ENCODE data around the gene CLIP3.

DNA sequence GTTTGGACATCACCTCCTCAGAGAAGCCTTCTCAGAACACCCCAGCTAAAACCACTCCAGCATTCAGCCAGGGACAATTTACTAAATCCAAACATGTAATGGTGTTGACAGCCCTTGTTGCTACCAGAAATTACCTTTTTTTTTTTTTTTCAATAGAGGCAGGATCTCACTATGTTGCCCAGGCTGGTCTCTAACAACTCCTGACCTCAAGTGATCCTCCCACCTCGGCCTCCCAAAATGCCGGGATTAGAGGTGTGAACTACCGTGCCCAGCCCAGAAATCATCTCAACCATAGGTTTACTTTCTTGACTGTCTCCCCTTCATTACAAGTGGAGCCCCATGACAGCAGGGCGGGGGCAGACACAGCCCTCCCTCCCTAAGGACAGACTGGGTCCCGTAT, 9.2 kb downstream of the CLIP3 start:
- TF ChIP-seq POLR2A (IDR thresholded peaks at IDR 0.05) (no peak), POLR2AphosphoS5 (IDR thresholded peaks at IDR 0.05) (no peak)
- TF ChIP-seq, protein P1, sequence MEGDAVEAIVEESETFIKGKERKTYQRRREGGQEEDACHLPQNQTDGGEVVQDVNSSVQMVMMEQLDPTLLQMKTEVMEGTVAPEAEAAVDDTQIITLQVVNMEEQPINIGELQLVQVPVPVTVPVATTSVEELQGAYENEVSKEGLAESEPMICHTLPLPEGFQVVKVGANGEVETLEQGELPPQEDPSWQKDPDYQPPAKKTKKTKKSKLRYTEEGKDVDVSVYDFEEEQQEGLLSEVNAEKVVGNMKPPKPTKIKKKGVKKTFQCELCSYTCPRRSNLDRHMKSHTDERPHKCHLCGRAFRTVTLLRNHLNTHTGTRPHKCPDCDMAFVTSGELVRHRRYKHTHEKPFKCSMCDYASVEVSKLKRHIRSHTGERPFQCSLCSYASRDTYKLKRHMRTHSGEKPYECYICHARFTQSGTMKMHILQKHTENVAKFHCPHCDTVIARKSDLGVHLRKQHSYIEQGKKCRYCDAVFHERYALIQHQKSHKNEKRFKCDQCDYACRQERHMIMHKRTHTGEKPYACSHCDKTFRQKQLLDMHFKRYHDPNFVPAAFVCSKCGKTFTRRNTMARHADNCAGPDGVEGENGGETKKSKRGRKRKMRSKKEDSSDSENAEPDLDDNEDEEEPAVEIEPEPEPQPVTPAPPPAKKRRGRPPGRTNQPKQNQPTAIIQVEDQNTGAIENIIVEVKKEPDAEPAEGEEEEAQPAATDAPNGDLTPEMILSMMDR (IDR thresholded peaks at IDR 0.05) = no peak

All from sigmoid colon (tissue), 4 donors.